A549 (cell line): ENCODE measurements around the gene GFER.

Source experiments
- JUN ChIP-seq, 2 experiments: fragments of >200 bp; sonication (Bioruptor Twin); formaldehyde crosslinking; IDR thresholded peaks; 2 replicates in 1 of 2; 3 replicates in 1 of 2; pipeline ENCODE4 v1.6.1; 2016 to 2017
- MAX ChIP-seq: IDR thresholded peaks from 2 replicates; pipeline ENCODE4 v1.6.1; 2012
- RAD21 ChIP-seq, 2 experiments: fragments of >200 bp in 1 of 2; sonication (Bioruptor Twin) in 1 of 2; formaldehyde crosslinking in 1 of 2; IDR thresholded peaks in 1 of 2; conservative IDR thresholded peaks in 1 of 2; 2 replicates in 1 of 2; 3 replicates in 1 of 2; pipeline ENCODE4 v1.6.1; 2012 to 2018; ENCODE audit warnings: inconsistent platforms in 1 of 2
- RFX5 ChIP-seq: fragments of 450-650 bp; IDR thresholded peaks from 2 replicates; pipeline ENCODE4 v1.7.1; 2014; ENCODE audit warnings: antibody characterized with exemption, mild to moderate bottlenecking, moderate library complexity
- TF ChIP-seq, protein P1 (sequence below): fragments of >200 bp; sonication (Bioruptor Twin); formaldehyde crosslinking; IDR thresholded peaks from 3 replicates; pipeline ENCODE4 v1.5.1; 2016

GRCh38 chr16:2013527-2013926, 29.5 kb downstream of the GFER start:
- TF ChIP-seq, protein P1, sequence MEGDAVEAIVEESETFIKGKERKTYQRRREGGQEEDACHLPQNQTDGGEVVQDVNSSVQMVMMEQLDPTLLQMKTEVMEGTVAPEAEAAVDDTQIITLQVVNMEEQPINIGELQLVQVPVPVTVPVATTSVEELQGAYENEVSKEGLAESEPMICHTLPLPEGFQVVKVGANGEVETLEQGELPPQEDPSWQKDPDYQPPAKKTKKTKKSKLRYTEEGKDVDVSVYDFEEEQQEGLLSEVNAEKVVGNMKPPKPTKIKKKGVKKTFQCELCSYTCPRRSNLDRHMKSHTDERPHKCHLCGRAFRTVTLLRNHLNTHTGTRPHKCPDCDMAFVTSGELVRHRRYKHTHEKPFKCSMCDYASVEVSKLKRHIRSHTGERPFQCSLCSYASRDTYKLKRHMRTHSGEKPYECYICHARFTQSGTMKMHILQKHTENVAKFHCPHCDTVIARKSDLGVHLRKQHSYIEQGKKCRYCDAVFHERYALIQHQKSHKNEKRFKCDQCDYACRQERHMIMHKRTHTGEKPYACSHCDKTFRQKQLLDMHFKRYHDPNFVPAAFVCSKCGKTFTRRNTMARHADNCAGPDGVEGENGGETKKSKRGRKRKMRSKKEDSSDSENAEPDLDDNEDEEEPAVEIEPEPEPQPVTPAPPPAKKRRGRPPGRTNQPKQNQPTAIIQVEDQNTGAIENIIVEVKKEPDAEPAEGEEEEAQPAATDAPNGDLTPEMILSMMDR, result no peak
- TF ChIP-seq MAX (no peak), RAD21 (conservative IDR thresholded peaks at IDR 0.05 in 1 of 2, IDR thresholded peaks at IDR 0.05 in 1 of 2) (no peak), JUN (IDR thresholded peaks at IDR 0.05) (no peak), RFX5 (no peak)
